H1 (cell line): Measurements from ENCODE around the gene SDC4. TPM values are rescaled to one million over a fixed set of nuclear protein-coding genes. Genes with fewer than 3 reads are reported as not detected.

ENCODE experiments used
- CTCF ChIA-PET: fragments of 300-600 bp; sonication (Branson Sonifier 250); formaldehyde crosslinking; loops from one replicate; lab custom pipeline; 2021; ENCODE audit not compliant: partially characterized antibody; lab: Charles Lee
- POLR2A ChIA-PET: fragments of 300-600 bp; sonication (Branson Sonifier 250); formaldehyde crosslinking; loops from one replicate; lab custom pipeline; 2021; ENCODE audit warnings: inconsistent platforms; ENCODE audit not compliant: partially characterized antibody; lab: Charles Lee
- DNase-seq, 2 experiments: peaks; one replicate each; pipeline versions ENCODE4 v3.0.0 to v3.0.0-alpha.2; 2010 to 2022; ENCODE audit warnings: low spot score in 2 of 2, low read depth in 1 of 2, mixed read lengths in 1 of 2
- FAIRE-seq: peaks from 2 replicates; lab custom pipeline; 2011; peaks lifted over from hg19 to GRCh38; lab: Jason Lieb, UNC
- H2AFZ ChIP-seq: 2 replicates; pipeline ENCODE4 v1.8.1; 2012; ENCODE audit warnings: low read length, inconsistent platforms
- H2AK5ac ChIP-seq: 2 replicates; pipeline ENCODE4 v1.6.1; 2013; ENCODE audit warnings: low read depth, low read length
- H2BK120ac ChIP-seq: replicated peaks from 2 replicates; pipeline ENCODE3; 2013; ENCODE audit warnings: low read depth, low read length, inconsistent platforms
- H2BK12ac ChIP-seq: 2 replicates; pipeline ENCODE4 v1.6.1; 2013; ENCODE audit warnings: low read depth, low read length
- H2BK15ac ChIP-seq: 2 replicates; pipeline ENCODE4 v1.6.1; 2013; ENCODE audit warnings: low read length
- H2BK20ac ChIP-seq: 2 replicates; pipeline ENCODE4 v1.6.1; 2013; ENCODE audit warnings: low read length
- H2BK5ac ChIP-seq: 2 replicates; pipeline ENCODE4 v1.6.1; 2013; ENCODE audit warnings: low read depth, low read length
- H3K14ac ChIP-seq: 2 replicates; pipeline ENCODE4 v1.6.1; 2013; ENCODE audit warnings: inconsistent platforms; ENCODE audit not compliant: insufficient read length
- H3K18ac ChIP-seq: 2 replicates; pipeline ENCODE4 v1.6.1; 2013; ENCODE audit warnings: low read length; ENCODE audit errors: extremely low read depth
- H3K23ac ChIP-seq: 2 replicates; pipeline ENCODE4 v1.6.1; 2013; ENCODE audit warnings: inconsistent platforms; ENCODE audit not compliant: insufficient read length
- H3K23me2 ChIP-seq: 2 replicates; pipeline ENCODE4 v1.6.1; 2013; ENCODE audit warnings: low read depth, low read length
- H3K27ac ChIP-seq: 2 replicates; pipeline ENCODE4 v1.6.1; 2011; ENCODE audit warnings: low read depth, low read length, inconsistent platforms
- H3K27me3 ChIP-seq, 4 experiments: replicated peaks in 1 of 4; 1 replicate in 1 of 4; 2 replicates in 3 of 4; pipeline versions ENCODE4 v1.6.1 to v1.8.1; 2011 to 2013; ENCODE audit warnings: low read length in 3 of 4, mild to moderate bottlenecking in 3 of 4, inconsistent platforms in 2 of 4, mixed read lengths in 2 of 4, moderate library complexity in 1 of 4; ENCODE audit not compliant: control insufficient read depth in 3 of 4, insufficient read depth in 3 of 4; ENCODE audit errors: extremely low read depth in 1 of 4
- H3K36me3 ChIP-seq, 4 experiments: 2 replicates each; pipeline versions ENCODE4 v1.6.1 to v1.8.1; 2011 to 2013; ENCODE audit warnings: mild to moderate bottlenecking in 4 of 4, low read length in 3 of 4, moderate library complexity in 2 of 4, control low read depth in 1 of 4, inconsistent platforms in 1 of 4; ENCODE audit not compliant: insufficient read depth in 4 of 4, control insufficient read depth in 2 of 4
- H3K4ac ChIP-seq: replicated peaks from 2 replicates; pipeline ENCODE3; 2013; ENCODE audit warnings: low read length, low read depth, mixed read lengths, inconsistent platforms; ENCODE audit not compliant: insufficient read length
- H3K4me1 ChIP-seq, 4 experiments: replicated peaks in 1 of 4; 1 replicate in 1 of 4; 2 replicates in 3 of 4; pipeline versions ENCODE4 v1.6.1 to v1.8.1; 2011 to 2013; ENCODE audit warnings: low read length in 3 of 4, inconsistent platforms in 2 of 4, mixed read lengths in 1 of 4; ENCODE audit not compliant: insufficient read depth in 4 of 4, control insufficient read depth in 3 of 4
- H3K4me2 ChIP-seq, 2 experiments: 2 replicates each; pipeline versions ENCODE4 v1.6.1 to v1.8.1; 2011 to 2013; ENCODE audit warnings: low read depth in 2 of 2, low read length in 2 of 2, control low read depth in 1 of 2, inconsistent platforms in 1 of 2, mild to moderate bottlenecking in 1 of 2; ENCODE audit not compliant: insufficient read depth in 1 of 2
- H3K4me3 ChIP-seq, 4 experiments: fragments of 200-600, 300-600 bp in 1 of 4; sonication (generic), shearing (Covaris generic), sonication (Bioruptor Twin) in 1 of 4; 2 replicates each; pipeline versions ENCODE4 v1.5.1 to v1.8.1; 2011 to 2016; ENCODE audit warnings: low read length in 4 of 4, low read depth in 3 of 4, control low read depth in 2 of 4, inconsistent platforms in 2 of 4, mild to moderate bottlenecking in 2 of 4, mixed read lengths in 1 of 4, moderate library complexity in 1 of 4; ENCODE audit not compliant: insufficient read depth in 2 of 4; ENCODE audit errors: extremely low read depth in 1 of 4
- H3K56ac ChIP-seq: replicated peaks from 2 replicates; pipeline ENCODE3; 2013; ENCODE audit warnings: low read depth, mild to moderate bottlenecking, mixed read lengths, low read length, inconsistent platforms; ENCODE audit not compliant: insufficient read length
- H3K79me1 ChIP-seq: 2 replicates; pipeline ENCODE4 v1.6.1; 2013; ENCODE audit warnings: low read depth, low read length, control low read depth
- H3K79me2 ChIP-seq, 2 experiments: 2 replicates each; pipeline versions ENCODE4 v1.6.1 to v1.8.1; 2012 to 2013; ENCODE audit warnings: low read length in 2 of 2, mild to moderate bottlenecking in 2 of 2, inconsistent platforms in 1 of 2; ENCODE audit not compliant: insufficient read depth in 2 of 2, control insufficient read depth in 1 of 2
- H3K9ac ChIP-seq, 4 experiments: replicated peaks in 1 of 4; 1 replicate in 1 of 4; 2 replicates in 3 of 4; pipeline versions ENCODE4 v1.6.1 to v1.8.1; 2011 to 2013; ENCODE audit warnings: low read depth in 3 of 4, low read length in 3 of 4, control low read depth in 2 of 4, mild to moderate bottlenecking in 2 of 4, moderate library complexity in 2 of 4, inconsistent platforms in 1 of 4; ENCODE audit errors: extremely low read depth in 1 of 4
- H3K9me3 ChIP-seq, 2 experiments: 2 replicates each; pipeline versions ENCODE4 v1.6.1 to v1.8.1; 2012 to 2013; ENCODE audit warnings: mild to moderate bottlenecking in 2 of 2, moderate library complexity in 2 of 2, control low read depth in 1 of 2, inconsistent platforms in 1 of 2, low read depth in 1 of 2, low read length in 1 of 2, mixed read lengths in 1 of 2; ENCODE audit not compliant: insufficient read depth in 2 of 2
- H4K20me1 ChIP-seq, 2 experiments: replicated peaks in 1 of 2; 2 replicates each; pipeline versions ENCODE3 to v1.8.1; 2011 to 2013; ENCODE audit warnings: inconsistent platforms in 2 of 2, low read length in 2 of 2, mild to moderate bottlenecking in 1 of 2; ENCODE audit not compliant: insufficient read depth in 2 of 2, control insufficient read depth in 1 of 2
- H4K5ac ChIP-seq: 2 replicates; pipeline ENCODE4 v1.6.1; 2013; ENCODE audit warnings: low read length, low read depth, mixed read lengths, inconsistent platforms; ENCODE audit not compliant: insufficient read length
- H4K8ac ChIP-seq: 2 replicates; pipeline ENCODE4 v1.8.0; 2013; ENCODE audit warnings: mild to moderate bottlenecking, moderate library complexity, low read length, inconsistent platforms; ENCODE audit not compliant: insufficient read depth; ENCODE audit errors: extremely low read depth
- H4K91ac ChIP-seq: replicated peaks from 2 replicates; pipeline ENCODE3; 2013; ENCODE audit warnings: low read length, mixed read lengths, inconsistent platforms; ENCODE audit not compliant: insufficient read length
- ASH2L ChIP-seq: fragments of 200-600, 300-600 bp; sonication (generic); IDR thresholded peaks from one replicate; pipeline ENCODE4 v1.7.1; 2017; ENCODE audit warnings: low read length
- EZH2 ChIP-seq: fragments of 200-600 bp; sonication (generic); IDR thresholded peaks from 2 replicates; pipeline ENCODE4 v1.7.1; 2012; ENCODE audit warnings: low read depth, mild to moderate bottlenecking, moderate library complexity, low read length, inconsistent platforms; ENCODE audit not compliant: severe bottlenecking
- JUN ChIP-seq: IDR thresholded peaks from 2 replicates; pipeline ENCODE4 v1.6.1; 2011; ENCODE audit warnings: low read depth, mild to moderate bottlenecking, improper control_type of control experiment, low read length
- WGBS, 2 experiments: shearing (Covaris generic) in 1 of 2; methylation state at CpG; one replicate each; pipeline versions ENCODE4 v1.1.6 to v1.1.7; 2013 to 2015; ENCODE audit warnings: low lambda C conversion rate in 2 of 2, mixed read lengths in 2 of 2, inconsistent platforms in 1 of 2, low coverage in 1 of 2, missing lambda C conversion rate in 1 of 2; ENCODE audit not compliant: insufficient replicate concordance in 2 of 2, insufficient coverage in 1 of 2, insufficient read length in 1 of 2; ENCODE audit errors: extremely low coverage in 1 of 2, missing lambda C conversion rate in 1 of 2; 5-methylcytosine and 5-hydroxymethylcytosine counted together
- polyA plus RNA-seq, 7 experiments: library from polyadenylated mRNA; depleted of rRNA in 3 of 7; stranded (reverse) in 5 of 7; unstranded in 2 of 7; fragments of >200 nt in 5 of 7; fragments of 200-250 nt in 2 of 7; gene quantifications; 1 replicate in 5 of 7; 2 replicates in 1 of 7; 4 replicates in 1 of 7; pipeline versions ENCODE4 v1.2.1 to v1.2.3, GENCODE V29; 2011 to 2013; ENCODE audit warnings: missing spikeins in 2 of 7, mixed read lengths in 2 of 7
- total RNA-seq: library from RNA; stranded (reverse); fragmentation: NEBNext Ultra II Directional; extraction: Animal tissue kit (Norgen Biotek cat#: 25700); gene quantifications from 2 replicates; pipeline ENCODE4 v1.2.1, GENCODE V29; 2021
- TF ChIP-seq, protein P1 (sequence below): IDR thresholded peaks from 2 replicates; pipeline ENCODE4 v1.6.1; 2012; ENCODE audit warnings: inconsistent platforms

SDC4 gene
- total and polyA plus RNA-seq, 2 of the 8 experiments (the other 6 are each of a cell fraction or from before 2014, with no cell fraction given), result 34.6 to 60.2 TPM

DNA sequence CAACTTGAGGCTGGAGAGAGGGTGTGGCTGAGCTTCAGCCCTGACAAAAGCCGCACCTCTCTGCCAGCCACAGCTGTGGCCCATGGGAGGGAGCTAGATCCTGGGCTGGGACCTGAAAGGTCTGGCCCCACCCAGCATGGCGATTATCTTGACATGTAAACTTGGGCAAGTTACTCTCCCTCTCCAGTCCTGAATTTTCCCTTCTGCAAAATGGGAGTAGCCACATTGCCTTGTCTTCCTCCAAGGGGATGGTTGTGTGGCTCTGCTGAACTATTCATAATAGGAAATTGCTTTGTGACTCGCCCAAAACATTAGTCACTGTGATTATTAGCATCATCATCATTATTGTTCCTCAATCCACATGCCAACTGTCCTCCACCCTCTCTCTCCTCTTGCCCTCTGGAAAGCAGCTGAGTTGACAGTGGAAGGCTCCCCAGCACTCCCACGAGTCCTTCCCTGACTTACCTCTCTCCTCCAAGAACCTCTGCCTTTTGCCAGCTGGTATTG, 64.6 kb downstream of the SDC4 start:
- no peak overlapping the region for H3K9ac ChIP-seq
- DNase-seq (no peak), FAIRE-seq (no peak)
- no peak overlapping the region for H3K4me3 ChIP-seq
- H2AK5ac ChIP-seq, result no peak overlapping the region
- no peak overlapping the region for H2BK120ac ChIP-seq
- CTCF ChIA-PET, result interaction anchor here (1.2 to 5.5 kb wide), 4 partner anchors 8 to 189 kb away, joined by 3 to 28 read pairs (median 8); no protein-coding TSS in a partner anchor
- whole genome bisulfite sequencing, 2 experiments, result 72% methylated on average over 4 of the region's 4 CpGs; no CpG with 5 or more reads in 1 of the 2 experiments
- H3K27ac ChIP-seq, result no peak overlapping the region
- no peak overlapping the region for H3K18ac ChIP-seq
- H3K27me3 ChIP-seq, result no peaks in the 10 kb centered on the region
- H3K4me1 ChIP-seq, result no peaks in the 10 kb centered on the region
- H3K36me3 ChIP-seq, result no peaks in the 10 kb centered on the region
- H4K20me1 ChIP-seq, result no peaks in the 10 kb centered on the region
- no peak overlapping the region for H2BK12ac ChIP-seq
- no peak overlapping the region for H3K4me2 ChIP-seq
- H3K4ac ChIP-seq, result no peak overlapping the region
- H3K79me1 ChIP-seq, result no peaks in the 10 kb centered on the region
- no peak overlapping the region for H3K23ac ChIP-seq
- H2BK15ac ChIP-seq, result no peak overlapping the region
- H3K9me3 ChIP-seq, result no peaks in the 10 kb centered on the region
- H4K8ac ChIP-seq, result no peak overlapping the region
- no peak overlapping the region for H4K5ac ChIP-seq
- H2AFZ ChIP-seq, result no peak overlapping the region
- POLR2A ChIA-PET, result no interaction called here
- H3K14ac ChIP-seq, result no peak overlapping the region
- H4K91ac ChIP-seq, result no peak overlapping the region
- peaks cover 4% of the 10 kb centered on the region; the same call in 1 of the 2 replicates for H3K23me2 ChIP-seq
- no peaks in the 10 kb centered on the region for H3K79me2 ChIP-seq
- H3K56ac ChIP-seq, result no peak overlapping the region
- H2BK20ac ChIP-seq, result no peak overlapping the region
- no peak overlapping the region for H2BK5ac ChIP-seq
- no peak for TF ChIP-seq EZH2
- TF ChIP-seq ASH2L, result no peak
- TF ChIP-seq JUN, result no peak
- TF ChIP-seq, protein P1, sequence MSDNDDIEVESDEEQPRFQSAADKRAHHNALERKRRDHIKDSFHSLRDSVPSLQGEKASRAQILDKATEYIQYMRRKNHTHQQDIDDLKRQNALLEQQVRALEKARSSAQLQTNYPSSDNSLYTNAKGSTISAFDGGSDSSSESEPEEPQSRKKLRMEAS, result no peak
